HG02981 (cell line): Measurements from ENCODE around the gene VPS52.

Experiments
- ATAC-seq: cut with Tn5 transposase; IDR thresholded peaks from one replicate; pipeline ENCODE4 v1.9.1; 2021; ENCODE audit warnings: mild to moderate bottlenecking, moderate library complexity; ENCODE audit not compliant: unreplicated experiment

VPS52 gene

DNA sequence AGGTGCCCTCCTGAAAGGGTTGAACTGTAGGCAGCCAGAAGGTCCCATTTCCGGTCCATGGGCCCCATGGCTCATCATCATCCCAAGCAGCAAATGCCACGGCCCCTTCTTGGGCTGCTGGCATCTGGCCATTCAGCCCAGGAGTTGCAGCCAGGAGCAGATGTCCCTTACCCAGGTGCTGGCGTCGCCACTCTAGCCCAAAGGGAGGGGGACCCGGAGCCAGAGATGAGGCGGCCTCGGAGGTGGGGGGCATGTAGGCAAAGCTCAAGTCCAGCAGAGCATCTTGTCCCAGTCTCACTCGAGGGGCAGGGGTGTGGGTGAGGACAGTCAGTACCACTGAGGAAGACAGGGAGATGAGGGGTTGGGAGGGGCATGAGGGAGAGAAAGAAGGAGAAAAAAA, 33.4 kb upstream of the VPS52 start:
- no peak for ATAC-seq

GRCh38 chr6:33304216-33304615, 32.5 kb upstream of the VPS52 start:
- ATAC-seq = no peak

DNA sequence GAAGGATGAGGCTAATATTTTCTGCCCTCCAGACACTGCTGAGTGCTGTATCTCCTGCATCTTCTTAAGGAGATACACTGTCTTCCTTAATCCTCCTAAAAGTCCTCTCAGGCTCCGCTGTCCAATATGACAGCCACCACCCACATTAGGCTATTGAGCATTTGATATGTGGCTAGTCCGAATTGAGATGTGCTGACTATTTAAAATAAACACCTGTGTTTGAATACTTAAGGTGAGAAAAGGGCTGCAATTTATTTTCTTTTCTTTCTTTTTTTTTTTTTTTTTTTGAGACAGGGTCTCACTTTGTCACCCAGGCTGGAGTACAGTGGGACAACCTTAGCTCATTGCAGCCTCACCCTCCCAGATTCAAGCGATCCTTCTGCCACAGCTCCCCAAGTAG, 30.2 kb upstream of the VPS52 start:
- no peak for ATAC-seq

DNA sequence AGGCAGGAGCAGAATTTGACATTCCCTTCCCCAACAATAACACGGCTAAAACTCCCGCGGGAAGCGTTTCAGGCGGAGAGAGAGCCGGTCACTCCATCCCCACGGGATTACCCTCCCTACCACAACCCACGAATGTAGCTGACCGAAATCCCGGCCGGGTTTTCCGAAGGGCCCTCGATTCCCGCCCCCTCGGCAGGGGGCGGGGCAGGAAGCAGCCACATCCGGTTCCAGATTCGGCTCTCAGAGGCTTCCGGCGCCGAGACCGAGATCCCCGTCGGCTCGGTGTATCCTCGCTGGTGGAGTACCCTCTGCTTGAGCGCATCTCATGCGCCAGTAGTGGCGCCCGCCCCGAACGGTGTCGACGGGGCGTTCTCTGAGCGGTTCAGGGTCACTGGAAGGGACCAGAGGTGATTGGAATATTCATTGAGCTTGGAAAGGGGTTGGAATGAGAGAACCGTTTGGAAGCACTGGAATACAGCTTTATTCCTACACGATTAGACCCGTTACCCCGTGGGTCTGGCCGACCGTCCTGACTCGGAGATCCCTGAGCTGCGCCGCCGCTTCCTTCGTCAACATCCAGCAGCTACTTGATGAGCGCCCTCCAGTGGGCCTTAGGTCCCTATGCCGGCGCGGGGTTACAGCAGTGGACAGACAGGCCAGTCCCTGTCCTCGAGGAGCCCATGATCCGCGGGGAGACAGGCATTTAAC, 27.7 kb upstream of the VPS52 start:
- ATAC-seq = peak; percentile 55

- peak; percentile 25 for ATAC-seq
Observed at GRCh38 chr6:33298773-33299236, 27.1 kb upstream of the VPS52 start, which contains the start of gene RGL2. RGL2 (minus strand) TSS chr6:33298942; CDS start chr6:33298610, 332 bp downstream.

GRCh38 chr6:33297956-33298772, 26.5 kb upstream of the VPS52 start:
- ATAC-seq = no peak

- no peak for ATAC-seq
Observed at GRCh38 chr6:33297406-33297955, 25.8 kb upstream of the VPS52 start.

DNA sequence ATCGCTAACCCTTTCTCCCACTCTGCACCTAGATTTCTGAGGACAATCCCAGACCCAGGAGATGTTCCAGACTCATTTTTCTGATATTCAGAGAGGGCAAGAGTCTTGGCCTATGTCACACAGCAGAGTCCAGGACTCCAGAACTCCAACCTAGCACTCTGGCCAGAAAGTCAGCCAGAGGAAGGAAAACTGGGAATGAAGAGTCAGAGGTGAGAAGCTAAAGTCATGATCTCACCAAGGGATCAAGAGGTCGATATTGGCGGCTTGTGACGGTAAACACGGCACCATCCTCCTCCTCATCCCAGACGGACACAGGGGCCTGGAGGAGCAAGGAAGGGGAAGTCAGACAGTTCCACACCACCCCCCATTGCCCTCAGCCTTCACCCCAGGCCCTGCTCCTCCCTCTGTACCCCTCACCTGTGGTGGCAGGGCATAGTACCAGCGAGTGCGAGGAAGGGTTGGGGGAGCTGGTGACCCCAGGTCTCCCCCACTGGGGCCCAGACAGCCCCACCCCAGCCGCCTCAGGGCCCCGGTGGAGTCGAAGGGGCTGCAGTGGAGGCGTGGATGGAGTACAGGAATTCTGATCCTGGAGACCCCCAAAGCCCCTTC, 25.2 kb upstream of the VPS52 start:
- no peak for ATAC-seq

- ATAC-seq = no peak
Observed at GRCh38 chr6:33295621-33296369, 24.1 kb upstream of the VPS52 start.

GRCh38 chr6:33294086-33294823, 22.6 kb upstream of the VPS52 start:
- ATAC-seq = no peak

DNA sequence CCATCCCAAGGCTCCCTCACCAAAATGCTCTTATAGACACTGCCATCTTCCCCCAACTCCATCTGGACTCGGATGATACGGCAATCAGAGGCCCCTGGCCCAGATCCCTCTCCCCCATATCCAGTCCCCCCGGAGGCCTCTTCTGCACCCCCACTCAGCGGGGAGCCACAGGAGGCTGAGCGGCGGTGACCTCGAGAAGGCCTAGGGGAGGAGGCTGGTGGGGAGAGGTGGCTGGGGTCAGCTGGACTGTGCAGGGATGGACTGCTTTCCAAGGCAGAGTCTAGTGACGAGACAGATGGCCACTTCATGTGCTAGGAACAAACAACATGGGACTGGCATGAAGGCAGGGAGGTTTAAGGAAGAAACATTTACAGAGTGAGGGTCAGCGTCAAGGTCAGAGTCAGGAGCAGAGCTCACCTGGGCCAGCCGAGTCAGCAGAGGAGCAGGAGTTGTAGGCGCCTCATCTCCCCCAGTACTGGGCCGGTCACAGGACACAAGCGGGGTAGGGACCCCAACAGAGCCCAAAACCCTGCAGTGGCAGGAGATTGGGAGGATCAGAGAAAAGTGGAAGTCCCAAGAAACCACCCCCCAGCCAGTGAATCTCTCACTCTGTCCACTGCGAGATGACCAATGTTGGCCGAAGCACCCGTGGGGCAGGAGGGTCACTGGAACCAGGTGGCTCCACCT, 21.5 kb upstream of the VPS52 start:
- ATAC-seq = no peak

- ATAC-seq = no peak
Observed at GRCh38 chr6:33290459-33290858, 18.8 kb upstream of the VPS52 start.

GRCh38 chr6:33289784-33290315, 18.2 kb upstream of the VPS52 start:
- ATAC-seq = no peak

DNA sequence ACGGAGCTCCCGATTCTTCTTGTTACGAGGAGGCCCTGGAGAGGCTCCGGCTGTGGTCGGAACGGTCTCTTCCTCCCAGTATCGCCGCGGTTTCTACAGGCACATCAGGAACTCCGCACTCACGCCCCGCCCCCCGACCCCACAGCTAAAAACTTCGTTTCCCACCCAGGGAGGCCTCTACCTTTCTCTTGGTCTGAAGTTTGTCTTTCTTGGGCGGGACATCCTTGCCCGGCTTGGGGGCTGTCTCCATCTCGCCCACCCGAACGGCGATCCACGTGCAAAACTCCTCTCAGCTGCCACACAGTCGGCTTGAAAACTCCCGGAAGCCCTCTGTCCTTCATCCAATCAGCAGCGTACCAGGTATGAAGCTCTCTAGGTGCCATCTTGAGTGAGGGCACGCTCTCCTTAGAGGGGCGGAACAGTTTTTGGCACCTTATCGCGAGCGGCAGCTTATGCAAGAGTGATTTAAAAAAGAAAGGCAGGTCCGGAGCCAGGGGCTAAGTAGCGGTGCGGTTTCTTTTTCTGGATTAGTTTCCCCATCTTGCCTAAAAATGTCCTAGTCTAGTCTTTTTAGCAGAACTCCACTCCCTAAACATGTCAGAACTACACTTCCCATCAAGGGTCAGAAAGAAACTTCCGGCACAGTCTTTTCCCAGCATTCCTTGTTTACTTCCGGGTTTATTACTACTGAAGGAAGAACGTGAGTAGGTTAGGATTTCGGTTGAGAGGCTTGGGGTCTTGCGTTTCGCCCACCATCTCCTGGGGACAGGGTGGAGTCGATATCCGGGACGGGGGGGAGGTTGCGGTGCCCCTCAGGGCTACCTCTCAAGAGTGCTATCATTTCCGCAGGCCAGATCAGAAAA, 17.5 kb upstream of the VPS52 start, which contains the start of the genes PFDN6 and WDR46:
TSS of gene PFDN6 (plus strand) at position 681 of the 863 bp plus-strand sequence. CDS start 256 bp downstream, outside the sequence.
TSS of gene WDR46 (minus strand) at position 319 of the 863 bp plus-strand sequence. CDS start at position 250, 69 bp downstream.
- peak; percentile 80 for ATAC-seq

- no peak for ATAC-seq
Observed at GRCh38 chr6:33288141-33288920, 16.7 kb upstream of the VPS52 start.

GRCh38 chr6:33286946-33287914, 15.6 kb upstream of the VPS52 start:
- ATAC-seq = no peak
